H1 (cell line): Measurements from ENCODE around the gene ACOT9. TPM values are rescaled to one million over a fixed set of nuclear protein-coding genes. Genes with fewer than 3 reads are reported as not detected.

Source experiments
- CTCF ChIA-PET: fragments of 300-600 bp; sonication (Branson Sonifier 250); formaldehyde crosslinking; loops from one replicate; lab custom pipeline; 2021; ENCODE audit not compliant: partially characterized antibody; lab: Charles Lee
- POLR2A ChIA-PET: fragments of 300-600 bp; sonication (Branson Sonifier 250); formaldehyde crosslinking; loops from one replicate; lab custom pipeline; 2021; ENCODE audit warnings: inconsistent platforms; ENCODE audit not compliant: partially characterized antibody; lab: Charles Lee
- DNase-seq, 2 experiments: peaks; one replicate each; pipeline versions ENCODE4 v3.0.0 to v3.0.0-alpha.2; 2010 to 2022; ENCODE audit warnings: low spot score in 2 of 2, low read depth in 1 of 2, mixed read lengths in 1 of 2
- FAIRE-seq: peaks from 2 replicates; lab custom pipeline; 2011; peaks lifted over from hg19 to GRCh38; lab: Jason Lieb, UNC
- H2AFZ ChIP-seq: 2 replicates; pipeline ENCODE4 v1.8.1; 2012; ENCODE audit warnings: low read length, inconsistent platforms
- H2AK5ac ChIP-seq: 2 replicates; pipeline ENCODE4 v1.6.1; 2013; ENCODE audit warnings: low read depth, low read length
- H2BK120ac ChIP-seq: replicated peaks from 2 replicates; pipeline ENCODE3; 2013; ENCODE audit warnings: low read depth, low read length, inconsistent platforms
- H2BK12ac ChIP-seq: 2 replicates; pipeline ENCODE4 v1.6.1; 2013; ENCODE audit warnings: low read depth, low read length
- H2BK15ac ChIP-seq: 2 replicates; pipeline ENCODE4 v1.6.1; 2013; ENCODE audit warnings: low read length
- H2BK20ac ChIP-seq: 2 replicates; pipeline ENCODE4 v1.6.1; 2013; ENCODE audit warnings: low read length
- H2BK5ac ChIP-seq: 2 replicates; pipeline ENCODE4 v1.6.1; 2013; ENCODE audit warnings: low read depth, low read length
- H3K14ac ChIP-seq: 2 replicates; pipeline ENCODE4 v1.6.1; 2013; ENCODE audit warnings: inconsistent platforms; ENCODE audit not compliant: insufficient read length
- H3K18ac ChIP-seq: 2 replicates; pipeline ENCODE4 v1.6.1; 2013; ENCODE audit warnings: low read length; ENCODE audit errors: extremely low read depth
- H3K23ac ChIP-seq: 2 replicates; pipeline ENCODE4 v1.6.1; 2013; ENCODE audit warnings: inconsistent platforms; ENCODE audit not compliant: insufficient read length
- H3K23me2 ChIP-seq: 2 replicates; pipeline ENCODE4 v1.6.1; 2013; ENCODE audit warnings: low read depth, low read length
- H3K27ac ChIP-seq: 2 replicates; pipeline ENCODE4 v1.6.1; 2011; ENCODE audit warnings: low read depth, low read length, inconsistent platforms
- H3K27me3 ChIP-seq, 4 experiments: replicated peaks in 1 of 4; 1 replicate in 1 of 4; 2 replicates in 3 of 4; pipeline versions ENCODE4 v1.6.1 to v1.8.1; 2011 to 2013; ENCODE audit warnings: low read length in 3 of 4, mild to moderate bottlenecking in 3 of 4, inconsistent platforms in 2 of 4, mixed read lengths in 2 of 4, moderate library complexity in 1 of 4; ENCODE audit not compliant: control insufficient read depth in 3 of 4, insufficient read depth in 3 of 4; ENCODE audit errors: extremely low read depth in 1 of 4
- H3K36me3 ChIP-seq, 4 experiments: 2 replicates each; pipeline versions ENCODE4 v1.6.1 to v1.8.1; 2011 to 2013; ENCODE audit warnings: mild to moderate bottlenecking in 4 of 4, low read length in 3 of 4, moderate library complexity in 2 of 4, control low read depth in 1 of 4, inconsistent platforms in 1 of 4; ENCODE audit not compliant: insufficient read depth in 4 of 4, control insufficient read depth in 2 of 4
- H3K4ac ChIP-seq: replicated peaks from 2 replicates; pipeline ENCODE3; 2013; ENCODE audit warnings: low read length, low read depth, mixed read lengths, inconsistent platforms; ENCODE audit not compliant: insufficient read length
- H3K4me1 ChIP-seq, 4 experiments: replicated peaks in 1 of 4; 1 replicate in 1 of 4; 2 replicates in 3 of 4; pipeline versions ENCODE4 v1.6.1 to v1.8.1; 2011 to 2013; ENCODE audit warnings: low read length in 3 of 4, inconsistent platforms in 2 of 4, mixed read lengths in 1 of 4; ENCODE audit not compliant: insufficient read depth in 4 of 4, control insufficient read depth in 3 of 4
- H3K4me2 ChIP-seq, 2 experiments: 2 replicates each; pipeline versions ENCODE4 v1.6.1 to v1.8.1; 2011 to 2013; ENCODE audit warnings: low read depth in 2 of 2, low read length in 2 of 2, control low read depth in 1 of 2, inconsistent platforms in 1 of 2, mild to moderate bottlenecking in 1 of 2; ENCODE audit not compliant: insufficient read depth in 1 of 2
- H3K4me3 ChIP-seq, 4 experiments: fragments of 200-600, 300-600 bp in 1 of 4; sonication (generic), shearing (Covaris generic), sonication (Bioruptor Twin) in 1 of 4; 2 replicates each; pipeline versions ENCODE4 v1.5.1 to v1.8.1; 2011 to 2016; ENCODE audit warnings: low read length in 4 of 4, low read depth in 3 of 4, control low read depth in 2 of 4, inconsistent platforms in 2 of 4, mild to moderate bottlenecking in 2 of 4, mixed read lengths in 1 of 4, moderate library complexity in 1 of 4; ENCODE audit not compliant: insufficient read depth in 2 of 4; ENCODE audit errors: extremely low read depth in 1 of 4
- H3K56ac ChIP-seq: replicated peaks from 2 replicates; pipeline ENCODE3; 2013; ENCODE audit warnings: low read depth, mild to moderate bottlenecking, mixed read lengths, low read length, inconsistent platforms; ENCODE audit not compliant: insufficient read length
- H3K79me1 ChIP-seq: 2 replicates; pipeline ENCODE4 v1.6.1; 2013; ENCODE audit warnings: low read depth, low read length, control low read depth
- H3K79me2 ChIP-seq, 2 experiments: 2 replicates each; pipeline versions ENCODE4 v1.6.1 to v1.8.1; 2012 to 2013; ENCODE audit warnings: low read length in 2 of 2, mild to moderate bottlenecking in 2 of 2, inconsistent platforms in 1 of 2; ENCODE audit not compliant: insufficient read depth in 2 of 2, control insufficient read depth in 1 of 2
- H3K9ac ChIP-seq, 4 experiments: replicated peaks in 1 of 4; 1 replicate in 1 of 4; 2 replicates in 3 of 4; pipeline versions ENCODE4 v1.6.1 to v1.8.1; 2011 to 2013; ENCODE audit warnings: low read depth in 3 of 4, low read length in 3 of 4, control low read depth in 2 of 4, mild to moderate bottlenecking in 2 of 4, moderate library complexity in 2 of 4, inconsistent platforms in 1 of 4; ENCODE audit errors: extremely low read depth in 1 of 4
- H3K9me3 ChIP-seq, 2 experiments: 2 replicates each; pipeline versions ENCODE4 v1.6.1 to v1.8.1; 2012 to 2013; ENCODE audit warnings: mild to moderate bottlenecking in 2 of 2, moderate library complexity in 2 of 2, control low read depth in 1 of 2, inconsistent platforms in 1 of 2, low read depth in 1 of 2, low read length in 1 of 2, mixed read lengths in 1 of 2; ENCODE audit not compliant: insufficient read depth in 2 of 2
- H4K20me1 ChIP-seq, 2 experiments: replicated peaks in 1 of 2; 2 replicates each; pipeline versions ENCODE3 to v1.8.1; 2011 to 2013; ENCODE audit warnings: inconsistent platforms in 2 of 2, low read length in 2 of 2, mild to moderate bottlenecking in 1 of 2; ENCODE audit not compliant: insufficient read depth in 2 of 2, control insufficient read depth in 1 of 2
- H4K5ac ChIP-seq: 2 replicates; pipeline ENCODE4 v1.6.1; 2013; ENCODE audit warnings: low read length, low read depth, mixed read lengths, inconsistent platforms; ENCODE audit not compliant: insufficient read length
- H4K8ac ChIP-seq: 2 replicates; pipeline ENCODE4 v1.8.0; 2013; ENCODE audit warnings: mild to moderate bottlenecking, moderate library complexity, low read length, inconsistent platforms; ENCODE audit not compliant: insufficient read depth; ENCODE audit errors: extremely low read depth
- H4K91ac ChIP-seq: replicated peaks from 2 replicates; pipeline ENCODE3; 2013; ENCODE audit warnings: low read length, mixed read lengths, inconsistent platforms; ENCODE audit not compliant: insufficient read length
- FOSL1 ChIP-seq: IDR thresholded peaks from 2 replicates; pipeline ENCODE4 v1.6.1; 2011; ENCODE audit warnings: mild to moderate bottlenecking, low read depth, low read length, moderate library complexity; ENCODE audit not compliant: insufficient read depth
- JUND ChIP-seq: IDR thresholded peaks from 2 replicates; pipeline ENCODE4 v1.6.1; 2011; ENCODE audit warnings: mild to moderate bottlenecking, improper control_type of control experiment, low read length
- KDM4A ChIP-seq: IDR thresholded peaks from one replicate; pipeline ENCODE4 v1.7.1; 2012; ENCODE audit warnings: low read depth, mild to moderate bottlenecking, moderate library complexity, low read length, inconsistent platforms; ENCODE audit not compliant: severe bottlenecking
- RBBP5 ChIP-seq: IDR thresholded peaks from 2 replicates; pipeline ENCODE4 v1.7.1; 2012; ENCODE audit warnings: low read depth, mild to moderate bottlenecking, inconsistent platforms, low read length, moderate library complexity, borderline replicate concordance
- WGBS, 2 experiments: shearing (Covaris generic) in 1 of 2; methylation state at CpG; one replicate each; pipeline versions ENCODE4 v1.1.6 to v1.1.7; 2013 to 2015; ENCODE audit warnings: low lambda C conversion rate in 2 of 2, mixed read lengths in 2 of 2, inconsistent platforms in 1 of 2, low coverage in 1 of 2, missing lambda C conversion rate in 1 of 2; ENCODE audit not compliant: insufficient replicate concordance in 2 of 2, insufficient coverage in 1 of 2, insufficient read length in 1 of 2; ENCODE audit errors: extremely low coverage in 1 of 2, missing lambda C conversion rate in 1 of 2; 5-methylcytosine and 5-hydroxymethylcytosine counted together
- polyA plus RNA-seq, 7 experiments: library from polyadenylated mRNA; depleted of rRNA in 3 of 7; stranded (reverse) in 5 of 7; unstranded in 2 of 7; fragments of >200 nt in 5 of 7; fragments of 200-250 nt in 2 of 7; gene quantifications; 1 replicate in 5 of 7; 2 replicates in 1 of 7; 4 replicates in 1 of 7; pipeline versions ENCODE4 v1.2.1 to v1.2.3, GENCODE V29; 2011 to 2013; ENCODE audit warnings: missing spikeins in 2 of 7, mixed read lengths in 2 of 7
- total RNA-seq: library from RNA; stranded (reverse); fragmentation: NEBNext Ultra II Directional; extraction: Animal tissue kit (Norgen Biotek cat#: 25700); gene quantifications from 2 replicates; pipeline ENCODE4 v1.2.1, GENCODE V29; 2021

ACOT9 gene
- total and polyA plus RNA-seq, 2 of the 8 experiments (the other 6 are each of a cell fraction or from before 2014, with no cell fraction given) = 20.7 to 39.5 TPM

DNA sequence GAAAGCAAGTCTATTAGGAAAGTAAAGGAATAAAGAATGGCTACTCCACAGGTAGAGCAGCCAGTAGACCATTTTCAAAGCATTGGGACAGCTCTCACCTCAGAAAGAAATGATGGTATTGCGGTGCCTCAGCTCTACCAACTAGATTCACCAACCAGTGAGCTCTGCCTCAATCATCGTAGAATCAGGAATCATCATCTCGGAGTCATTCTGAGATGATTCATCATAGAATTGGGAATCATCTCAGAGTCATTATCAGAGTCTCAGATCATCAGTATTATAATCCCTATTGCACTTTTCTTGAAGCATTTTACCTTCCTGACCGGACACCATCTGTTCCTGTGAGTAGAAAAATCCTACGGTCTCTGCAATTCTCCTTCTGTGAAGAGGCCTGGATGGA lies 22.4 kb upstream of the ACOT9 start:
- no peak overlapping the region for H3K4me2 ChIP-seq
- no peak overlapping the region for H3K23ac ChIP-seq
- H3K14ac ChIP-seq = no peak overlapping the region
- no peak for FAIRE-seq
- no peak overlapping the region for H3K9ac ChIP-seq
- H4K91ac ChIP-seq = no peak overlapping the region
- no peak overlapping the region for H2BK120ac ChIP-seq
- no peak overlapping the region for H3K4me3 ChIP-seq
- no peak overlapping the region for H4K8ac ChIP-seq
- no peak overlapping the region for H2BK5ac ChIP-seq
- H2BK20ac ChIP-seq = no peak overlapping the region
- no peaks in the 10 kb centered on the region for H3K23me2 ChIP-seq
- H2AK5ac ChIP-seq = no peak overlapping the region
- no peaks in the 10 kb centered on the region for H3K79me1 ChIP-seq
- no peak overlapping the region for H2BK15ac ChIP-seq
- no peak overlapping the region for H3K18ac ChIP-seq
- no peak overlapping the region for H2AFZ ChIP-seq
- ChIA-PET CTCF (interaction anchor here (1.8 to 2.5 kb wide), 2 partner anchors 8 to 18 kb away, joined by 5 to 12 read pairs; partner anchors contain the start of gene SAT1), POLR2A (interaction anchor here (1.2 kb wide), 1 partner anchor 142 kb away, joined by 4 read pairs; no protein-coding TSS in a partner anchor)
- TF ChIP-seq KDM4A (no peak), RBBP5 (no peak), JUND (no peak), FOSL1 (no peak)
- TF ChIP-seq, all 59 proteins: peak for 0
- peaks cover 0 to 8% of the 10 kb centered on the region in 2 experiments; a peak in 1 of 4 replicates for H3K9me3 ChIP-seq
- no peaks in the 10 kb centered on the region for H3K27me3 ChIP-seq
- no peaks in the 10 kb centered on the region for H3K79me2 ChIP-seq
- DNase-seq = no peak
- H3K27ac ChIP-seq = no peak overlapping the region
- H3K4ac ChIP-seq = no peak overlapping the region
- H4K5ac ChIP-seq = no peak overlapping the region
- no peaks in the 10 kb centered on the region for H4K20me1 ChIP-seq
- WGBS, 2 experiments = 94% methylated on average over 5 of the region's 5 CpGs; no CpG with 5 or more reads in 1 of the 2 experiments
- H3K4me1 ChIP-seq = peaks cover 0 to 2% (median 0%) of the 10 kb centered on the region in 4 experiments; a peak in 2 of 7 replicates
- no peaks in the 10 kb centered on the region for H3K36me3 ChIP-seq
- no peak overlapping the region for H2BK12ac ChIP-seq
- no peak overlapping the region for H3K56ac ChIP-seq
